Body of pancreas (tissue), 4 donors: ENCODE measurements around the gene TNRC6B.

Experiments used
- POLR2A ChIP-seq, 3 donors: fragments of 450-650 bp; IDR thresholded peaks; one replicate each; pipeline ENCODE4 v1.6.1; 2016; ENCODE audit warnings: antibody characterized with exemption in 3 of 3, mild to moderate bottlenecking in 2 of 3
- TF ChIP-seq, protein P1 (sequence below), 7 experiments: fragments of 450-650 bp in 4 of 7; fragments of 200-600 bp in 3 of 7; sonication (generic) in 3 of 7; IDR thresholded peaks; one replicate each; pipeline ENCODE4 v1.5.1; 2016 to 2019; ENCODE audit warnings: antibody characterized with exemption in 7 of 7

DNA sequence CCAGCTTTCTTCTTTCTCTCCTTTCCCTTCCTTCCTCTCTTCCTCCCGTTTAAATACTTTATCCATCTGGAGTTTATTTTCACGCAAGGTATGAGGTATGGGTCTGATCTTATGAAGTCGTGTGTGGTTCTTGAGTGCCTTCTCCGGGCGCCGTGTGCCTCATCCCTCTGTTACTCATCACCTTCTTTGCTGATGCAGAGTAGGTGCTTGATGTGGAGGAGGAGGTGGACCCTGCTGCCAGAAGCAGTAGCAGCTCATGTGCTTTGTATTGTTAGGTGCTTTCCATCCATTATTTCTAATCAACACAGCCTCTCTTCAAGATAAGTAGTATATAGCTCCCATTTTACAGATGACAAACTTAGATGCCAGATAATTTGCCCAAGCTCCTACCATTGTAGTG is 47.0 kb downstream of the TNRC6B start:
- TF ChIP-seq, protein P1, sequence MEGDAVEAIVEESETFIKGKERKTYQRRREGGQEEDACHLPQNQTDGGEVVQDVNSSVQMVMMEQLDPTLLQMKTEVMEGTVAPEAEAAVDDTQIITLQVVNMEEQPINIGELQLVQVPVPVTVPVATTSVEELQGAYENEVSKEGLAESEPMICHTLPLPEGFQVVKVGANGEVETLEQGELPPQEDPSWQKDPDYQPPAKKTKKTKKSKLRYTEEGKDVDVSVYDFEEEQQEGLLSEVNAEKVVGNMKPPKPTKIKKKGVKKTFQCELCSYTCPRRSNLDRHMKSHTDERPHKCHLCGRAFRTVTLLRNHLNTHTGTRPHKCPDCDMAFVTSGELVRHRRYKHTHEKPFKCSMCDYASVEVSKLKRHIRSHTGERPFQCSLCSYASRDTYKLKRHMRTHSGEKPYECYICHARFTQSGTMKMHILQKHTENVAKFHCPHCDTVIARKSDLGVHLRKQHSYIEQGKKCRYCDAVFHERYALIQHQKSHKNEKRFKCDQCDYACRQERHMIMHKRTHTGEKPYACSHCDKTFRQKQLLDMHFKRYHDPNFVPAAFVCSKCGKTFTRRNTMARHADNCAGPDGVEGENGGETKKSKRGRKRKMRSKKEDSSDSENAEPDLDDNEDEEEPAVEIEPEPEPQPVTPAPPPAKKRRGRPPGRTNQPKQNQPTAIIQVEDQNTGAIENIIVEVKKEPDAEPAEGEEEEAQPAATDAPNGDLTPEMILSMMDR (IDR thresholded peaks at IDR 0.05): no peak
- no peak for TF ChIP-seq POLR2A (IDR thresholded peaks at IDR 0.05)
